Mesendoderm (in vitro differentiated cells): ENCODE data around the gene AP4M1.
A peak's percentile ranks its signal among the peaks of the same experiment; 100 is the strongest.

Experiments
- DNase-seq: peaks from one replicate; pipeline ENCODE4 v3.0.0; 2013
- H2AK5ac ChIP-seq: 2 replicates; pipeline ENCODE4 v1.6.1; 2013; ENCODE audit warnings: low read length, inconsistent platforms
- H2BK120ac ChIP-seq: 2 replicates; pipeline ENCODE4 v1.6.1; 2013; ENCODE audit warnings: low read depth, mild to moderate bottlenecking, low read length, moderate library complexity, mixed read lengths
- H2BK15ac ChIP-seq: replicated peaks from 2 replicates; pipeline ENCODE4 v1.6.1; 2013; ENCODE audit warnings: low read depth, mild to moderate bottlenecking, moderate library complexity
- H2BK5ac ChIP-seq: 2 replicates; pipeline ENCODE4 v1.6.1; 2013; ENCODE audit warnings: low read length, inconsistent platforms
- H3K18ac ChIP-seq: 2 replicates; pipeline ENCODE4 v1.6.1; 2013; ENCODE audit warnings: mild to moderate bottlenecking, low read length, mixed read lengths
- H3K23ac ChIP-seq: one replicate; pipeline ENCODE4 v1.6.1; 2013; ENCODE audit warnings: low read length
- H3K27ac ChIP-seq: 2 replicates; pipeline ENCODE4 v1.5.1; 2013; ENCODE audit warnings: low read depth, mild to moderate bottlenecking, inconsistent platforms, low read length, moderate library complexity
- H3K27me3 ChIP-seq: 2 replicates; pipeline ENCODE4 v1.6.1; 2013; ENCODE audit warnings: low read length, control low read depth, mild to moderate bottlenecking, inconsistent platforms; ENCODE audit not compliant: insufficient read depth, poor library complexity
- H3K36me3 ChIP-seq: 2 replicates; pipeline ENCODE4 v1.6.1; 2013; ENCODE audit warnings: low read length, inconsistent platforms; ENCODE audit not compliant: control insufficient read depth, insufficient read depth
- H3K4ac ChIP-seq: one replicate; pipeline ENCODE4 v1.6.1; 2013; ENCODE audit warnings: low read depth, mild to moderate bottlenecking, low read length, moderate library complexity
- H3K4me1 ChIP-seq: 2 replicates; pipeline ENCODE4 v1.6.1; 2013; ENCODE audit warnings: low read depth, low read length, inconsistent platforms; ENCODE audit not compliant: control insufficient read depth
- H3K4me2 ChIP-seq: 2 replicates; pipeline ENCODE4 v1.6.1; 2013; ENCODE audit warnings: low read length
- H3K4me3 ChIP-seq: 2 replicates; pipeline ENCODE4 v1.5.1; 2013; ENCODE audit warnings: mild to moderate bottlenecking, low read length
- H3K56ac ChIP-seq: one replicate; pipeline ENCODE4 v1.6.1; 2013; ENCODE audit warnings: low read length
- H3K79me1 ChIP-seq: 2 replicates; pipeline ENCODE4 v1.6.1; 2013; ENCODE audit warnings: low read length, inconsistent platforms
- H3K79me2 ChIP-seq: 2 replicates; pipeline ENCODE4 v1.6.1; 2013; ENCODE audit warnings: mild to moderate bottlenecking, low read length; ENCODE audit not compliant: control insufficient read depth, insufficient read depth
- H3K9ac ChIP-seq: 2 replicates; pipeline ENCODE4 v1.6.1; 2013; ENCODE audit warnings: low read length, inconsistent platforms
- H4K5ac ChIP-seq: one replicate; pipeline ENCODE4 v1.6.1; 2013; ENCODE audit warnings: low read length
- H4K8ac ChIP-seq: one replicate; pipeline ENCODE4 v1.6.1; 2013; ENCODE audit warnings: low read depth, mild to moderate bottlenecking, control low read depth, low read length, moderate library complexity
- WGBS: extraction: QIAGEN DNeasy Blood & Tissue Kit; methylation state at CpG from one replicate; pipeline ENCODE4 v1.1.7; 2013; ENCODE audit warnings: low lambda C conversion rate, missing lambda C conversion rate; ENCODE audit not compliant: insufficient coverage; ENCODE audit errors: extremely low coverage; 5-methylcytosine and 5-hydroxymethylcytosine counted together
- small RNA-seq: library from polyadenylated mRNA; stranded (forward); fragments of <200 nt; extraction: miRNeasy Mini kit (QIAGEN cat#:217004); gene quantifications from one replicate; pipeline ENCODE3, GENCODE V24; 2013; ENCODE audit not compliant: insufficient read depth

AP4M1 gene

DNA sequence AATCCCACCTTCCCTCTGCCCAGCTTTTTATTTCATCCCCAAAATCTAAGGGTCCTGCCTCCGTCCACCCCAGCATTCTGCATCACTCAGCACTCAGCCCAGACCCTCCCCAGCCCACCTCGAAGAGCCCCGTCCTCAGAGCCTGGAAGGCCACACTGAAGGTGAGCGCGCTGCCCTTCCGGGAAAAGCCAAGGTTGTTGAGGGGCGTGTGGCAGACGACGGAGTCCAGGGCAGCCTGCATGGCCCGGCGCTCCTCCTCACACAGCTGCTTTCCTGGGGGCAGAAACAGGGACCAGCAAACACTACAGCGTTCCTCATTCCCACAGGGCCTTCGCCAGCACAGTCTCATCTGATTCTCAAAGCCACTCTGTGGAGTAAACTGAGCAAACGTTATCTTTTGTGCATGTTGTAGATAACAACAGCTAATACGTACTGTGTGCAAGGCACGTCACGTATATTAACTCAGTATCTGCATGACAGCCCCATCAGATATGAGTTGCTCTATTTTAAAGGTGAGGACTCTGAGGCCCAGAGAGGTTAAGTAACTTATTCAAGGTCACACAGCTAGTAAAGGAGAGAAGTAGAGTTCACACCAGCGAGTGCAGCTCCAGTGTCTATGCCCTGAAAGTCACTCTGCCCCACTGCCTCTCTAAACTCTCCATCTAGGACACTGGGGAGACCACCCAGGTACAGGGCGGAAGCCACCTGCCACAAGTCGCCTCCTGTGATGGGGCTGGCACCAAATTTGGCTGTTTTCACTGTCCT, 54.3 kb downstream of the AP4M1 start:
- no peak overlapping the region for H2BK120ac ChIP-seq
- no peak overlapping the region for H3K56ac ChIP-seq
- H4K8ac ChIP-seq, result no peak overlapping the region
- DNase-seq, result no peak
- H3K18ac ChIP-seq, result no peak overlapping the region
- H3K79me2 ChIP-seq, result no peaks in the 10 kb centered on the region
- no peak overlapping the region for H3K27ac ChIP-seq
- H3K9ac ChIP-seq, result no peak overlapping the region
- no peak overlapping the region for H3K4me2 ChIP-seq
- no peak overlapping the region for H3K23ac ChIP-seq
- H2AK5ac ChIP-seq, result no peak overlapping the region
- H3K4ac ChIP-seq, result no peak overlapping the region
- WGBS, result no CpG with 5 or more reads among the region's 20 CpGs
- H3K4me3 ChIP-seq, result no peak overlapping the region
- H2BK15ac ChIP-seq, result no peak overlapping the region
- H3K27me3 ChIP-seq, result no peaks in the 10 kb centered on the region
- no peak overlapping the region for H4K5ac ChIP-seq
- no peak overlapping the region for H2BK5ac ChIP-seq
- H3K36me3 ChIP-seq, result peaks cover 11% of the 10 kb centered on the region
- peaks cover 12% of the 10 kb centered on the region for H3K4me1 ChIP-seq
- H3K79me1 ChIP-seq, result peaks cover 15% of the 10 kb centered on the region

- no peak overlapping the region for H3K18ac ChIP-seq
- H4K5ac ChIP-seq, result no peak overlapping the region
- H3K36me3 ChIP-seq, result peaks cover 11% of the 10 kb centered on the region
- peak overlapping the region; percentile 79 for H3K56ac ChIP-seq
- no peak overlapping the region for H4K8ac ChIP-seq
- no peak overlapping the region for H2BK5ac ChIP-seq
- no peak overlapping the region for H2AK5ac ChIP-seq
- H3K79me2 ChIP-seq, result no peaks in the 10 kb centered on the region
- no peak overlapping the region for H3K23ac ChIP-seq
- peak; percentile 70 for DNase-seq
- peak overlapping the region; percentile 92 for H3K9ac ChIP-seq
- H3K79me1 ChIP-seq, result peaks cover 15% of the 10 kb centered on the region
- no peak overlapping the region for H2BK120ac ChIP-seq
- peak overlapping the region; percentile 31 for H3K4me2 ChIP-seq
- no peak overlapping the region for H2BK15ac ChIP-seq
- H3K27ac ChIP-seq, result peak overlapping the region; percentile 18
- peaks cover 12% of the 10 kb centered on the region for H3K4me1 ChIP-seq
- H3K4me3 ChIP-seq, result no peak overlapping the region
- WGBS, result no CpG with 5 or more reads among the region's 16 CpGs
- no peaks in the 10 kb centered on the region for H3K27me3 ChIP-seq
- no peak overlapping the region for H3K4ac ChIP-seq
Observed at GRCh38 chr7:100156331-100157068, 55.1 kb downstream of the AP4M1 start.

DNA sequence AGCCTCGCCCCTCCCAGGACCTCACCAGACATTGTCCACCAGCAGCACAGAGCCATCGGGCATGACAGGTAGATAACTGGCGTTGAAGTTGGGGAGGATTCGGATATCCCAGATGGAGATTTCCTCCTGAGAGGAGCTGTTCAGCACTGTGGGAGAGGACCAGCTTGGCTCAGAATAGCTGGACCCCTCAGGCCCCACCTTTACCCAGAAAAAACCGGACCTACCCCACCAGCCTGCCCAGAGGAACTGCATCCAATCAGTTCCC, 55.6 kb downstream of the AP4M1 start:
- Histone ChIP-seq H3K4me3 (no peak overlapping the region), H3K36me3 (peaks cover 11% of the 10 kb centered on the region), H3K4me2 (peak overlapping the region; percentile 31), H3K23ac (no peak overlapping the region), H2BK120ac (no peak overlapping the region), H3K9ac (peak overlapping the region; percentile 92), H4K8ac (no peak overlapping the region), H3K79me2 (no peaks in the 10 kb centered on the region), H3K4ac (no peak overlapping the region), H2BK15ac (no peak overlapping the region), H4K5ac (no peak overlapping the region), H3K27me3 (no peaks in the 10 kb centered on the region), H3K4me1 (peaks cover 12% of the 10 kb centered on the region), H3K79me1 (peaks cover 15% of the 10 kb centered on the region), H3K18ac (no peak overlapping the region), H3K27ac (peak overlapping the region; percentile 18), H2AK5ac (no peak overlapping the region), H2BK5ac (no peak overlapping the region), H3K56ac (peak overlapping the region; percentile 79)
- no peak for DNase-seq
- no CpG with 5 or more reads among the region's 5 CpGs for WGBS

DNA sequence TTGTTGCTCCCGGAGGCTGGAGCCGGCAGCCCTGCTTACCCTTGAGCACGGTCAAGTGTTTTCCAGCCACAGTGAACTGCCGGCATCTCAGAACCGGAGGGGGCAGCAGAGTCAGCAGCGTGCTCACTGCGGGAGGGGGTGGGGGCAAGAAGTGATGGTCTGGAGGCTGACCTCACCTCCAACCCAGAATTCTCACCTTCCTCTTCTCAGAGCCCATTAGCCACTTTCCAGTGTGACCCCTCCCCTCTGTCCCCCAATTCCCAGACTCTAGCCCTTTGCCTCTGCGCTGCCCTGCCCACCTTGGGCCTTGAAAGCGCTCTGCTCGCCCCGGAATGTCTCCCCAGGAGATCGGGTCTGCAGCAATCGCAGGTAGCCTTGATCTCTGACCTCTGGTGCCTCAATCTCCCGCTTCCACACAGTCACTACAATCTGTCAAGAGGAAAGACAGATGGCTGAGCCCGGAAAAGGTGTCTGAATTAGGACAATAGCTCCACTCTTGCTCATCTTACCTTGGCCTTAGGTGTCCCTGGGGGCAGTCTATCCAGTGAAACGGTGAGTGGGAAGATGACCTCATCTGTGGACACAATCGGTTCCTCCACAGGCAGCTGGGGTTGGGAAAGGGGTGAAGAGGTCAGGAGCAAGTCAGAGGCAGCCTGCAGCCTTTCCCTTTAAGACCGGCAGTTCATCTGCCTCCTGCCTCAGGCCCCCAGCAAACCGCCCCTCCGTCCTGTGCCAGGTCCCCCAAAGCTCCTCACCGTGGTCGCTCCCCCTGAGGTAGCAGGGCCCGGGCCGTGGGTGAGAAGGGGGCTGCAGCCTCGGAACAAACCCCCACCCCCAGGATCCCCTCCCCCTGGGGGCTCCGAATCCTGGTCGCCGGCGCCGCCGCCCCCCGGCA, 56.1 kb downstream of the AP4M1 start:
- peak overlapping the region; percentile 17 for H2BK120ac ChIP-seq
- peak overlapping the region; percentile 79 for H3K27ac ChIP-seq
- H3K4me1 ChIP-seq, result peaks cover 12% of the 10 kb centered on the region
- H2AK5ac ChIP-seq, result peak overlapping the region; percentile 9
- H3K4me3 ChIP-seq, result peak overlapping the region; percentile 84
- H3K4ac ChIP-seq, result peak overlapping the region; percentile 83
- H2BK5ac ChIP-seq, result no peak overlapping the region
- no peak overlapping the region for H4K8ac ChIP-seq
- peak overlapping the region; percentile 45 for H3K23ac ChIP-seq
- WGBS, result no CpG with 5 or more reads among the region's 32 CpGs
- peak overlapping the region; percentile 79 for H3K4me2 ChIP-seq
- H3K79me2 ChIP-seq, result no peaks in the 10 kb centered on the region
- peaks cover 15% of the 10 kb centered on the region for H3K79me1 ChIP-seq
- peak; percentile 89 for DNase-seq
- peak overlapping the region; percentile 86 for H3K56ac ChIP-seq
- H3K36me3 ChIP-seq, result peaks cover 11% of the 10 kb centered on the region
- H3K18ac ChIP-seq, result peak overlapping the region; percentile 42
- no peaks in the 10 kb centered on the region for H3K27me3 ChIP-seq
- H3K9ac ChIP-seq, result peak overlapping the region; percentile 92
- no peak overlapping the region for H4K5ac ChIP-seq
- no peak overlapping the region for H2BK15ac ChIP-seq

Small RNA genes within 50 kb of the gene (small RNA-seq; reads per million reads assigned to genes)
- gene MIR106B (2,626 reads per million, percentile 99 among the genes with 10 or more reads in this experiment), gene MIR25 (34,560 reads per million, percentile 100 among the genes with 10 or more reads in this experiment), gene MIR93 (12,531 reads per million, percentile 100 among the genes with 10 or more reads in this experiment)
